Measurements from ENCODE around the gene DNAH6. TPM values are rescaled to one million over a fixed set of nuclear protein-coding genes. Genes with fewer than 3 reads are reported as not detected.
A peak's percentile ranks its signal among the peaks of the same experiment; 100 is the strongest.

DNAH6 gene
- total RNA-seq, 2 experiments from 2014 or later: 0.60 to 1.00 TPM

GRCh38 chr2:84643991-84644390, 127.7 kb downstream of the DNAH6 start:
- Mint-ChIP-seq H3K36me3 (ENCODE audit: low read depth) (peaks cover 30% of the 10 kb centered on the region), H3K4me3 (no peak overlapping the region), H3K27ac (no peak overlapping the region), H3K4me1 (peaks cover 28% of the 10 kb centered on the region), H3K9me3 (peaks cover 25% of the 10 kb centered on the region), H3K27me3 (no peaks in the 10 kb centered on the region)
- ChIA-PET POLR2A (no interaction called here), CTCF (interaction anchor here (0.6 kb wide), 1 partner anchor 83 kb away, joined by 3 read pairs; no protein-coding TSS in a partner anchor)
- DNase-seq: no peak

GRCh38 chr2:84646514-84646913, 130.2 kb downstream of the DNAH6 start:
- Mint-ChIP-seq H3K27me3 (no peaks in the 10 kb centered on the region), H3K4me1 (peaks cover 52% of the 10 kb centered on the region), H3K9me3 (peaks cover 36% of the 10 kb centered on the region), H3K4me3 (no peak overlapping the region), H3K27ac (no peak overlapping the region), H3K36me3 (ENCODE audit: low read depth) (peaks cover 37% of the 10 kb centered on the region)
- ChIA-PET POLR2A (no interaction called here), CTCF (interaction anchor here (0.6 to 1.2 kb wide), 3 partner anchors 29 to 234 kb away, joined by 3 read pairs; no protein-coding TSS in a partner anchor)
- no peak for DNase-seq

- H3K4me3 Mint-ChIP-seq: no peak overlapping the region
- H3K9me3 Mint-ChIP-seq: peaks cover 36% of the 10 kb centered on the region
- POLR2A ChIA-PET: interaction anchor here (0.6 kb wide), 1 partner anchor 43 kb away, joined by 4 read pairs; no protein-coding TSS in a partner anchor
- DNase-seq: no peak
- H3K36me3 Mint-ChIP-seq (ENCODE audit: low read depth): peaks cover 36% of the 10 kb centered on the region
- no peaks in the 10 kb centered on the region for H3K27me3 Mint-ChIP-seq
- no peak overlapping the region for H3K27ac Mint-ChIP-seq
- peaks cover 58% of the 10 kb centered on the region for H3K4me1 Mint-ChIP-seq
- CTCF ChIA-PET: interaction anchor here (0.6 kb wide), 1 partner anchor 28 kb away, joined by 3 read pairs; no protein-coding TSS in a partner anchor
Observed at GRCh38 chr2:84647267-84647666, 131.0 kb downstream of the DNAH6 start.

GRCh38 chr2:84649058-84649457, 132.8 kb downstream of the DNAH6 start:
- Mint-ChIP-seq H3K36me3 (ENCODE audit: low read depth) (peaks cover 42% of the 10 kb centered on the region), H3K4me1 (peaks cover 74% of the 10 kb centered on the region), H3K27me3 (no peaks in the 10 kb centered on the region), H3K27ac (peak overlapping the region; percentile 73), H3K4me3 (no peak overlapping the region), H3K9me3 (peaks cover 34% of the 10 kb centered on the region)
- ChIA-PET CTCF (no interaction called here), POLR2A (no interaction called here)
- DNase-seq: no peak

- Mint-ChIP-seq H3K36me3 (ENCODE audit: low read depth) (peaks cover 43% of the 10 kb centered on the region), H3K4me3 (no peak overlapping the region), H3K9me3 (peaks cover 36% of the 10 kb centered on the region), H3K27me3 (no peaks in the 10 kb centered on the region), H3K4me1 (peaks cover 79% of the 10 kb centered on the region), H3K27ac (peak overlapping the region; percentile 73)
- no peak for DNase-seq
- ChIA-PET POLR2A (no interaction called here), CTCF (interaction anchor here (0.7 kb wide), 1 partner anchor 521 kb away, joined by 6 read pairs; no protein-coding TSS in a partner anchor)
Observed at GRCh38 chr2:84649487-84650142, 133.3 kb downstream of the DNAH6 start.

DNA sequence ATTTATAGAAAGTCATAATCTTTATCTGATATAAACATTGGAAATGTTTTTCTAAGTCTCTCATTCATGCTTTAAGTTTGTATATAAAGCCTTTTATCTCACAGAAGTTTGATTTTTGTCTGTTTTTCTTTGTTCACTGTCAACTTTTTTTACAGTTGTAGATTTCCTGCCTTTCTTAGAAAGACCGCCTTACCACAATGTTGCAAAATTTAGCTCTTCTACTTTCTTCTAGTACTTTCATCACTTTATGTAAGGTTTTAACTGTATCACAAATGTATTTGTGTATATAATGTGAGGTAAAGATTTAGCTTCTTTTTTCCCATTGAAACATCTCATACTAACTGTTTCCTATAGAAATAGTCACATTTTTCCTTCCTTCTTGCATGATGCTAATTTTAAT, 136.1 kb downstream of the DNAH6 start:
- Mint-ChIP-seq H3K4me3 (peak overlapping the region; percentile 42), H3K27me3 (no peaks in the 10 kb centered on the region), H3K36me3 (ENCODE audit: low read depth) (peaks cover 40% of the 10 kb centered on the region), H3K4me1 (peaks cover 76% of the 10 kb centered on the region), H3K9me3 (peaks cover 42% of the 10 kb centered on the region), H3K27ac (peak overlapping the region; percentile 50)
- ChIA-PET POLR2A (no interaction called here), CTCF (no interaction called here)
- DNase-seq: no peak

GRCh38 chr2:84653302-84653701, 137.0 kb downstream of the DNAH6 start:
- POLR2A ChIA-PET: no interaction called here
- H3K4me1 Mint-ChIP-seq: peaks cover 67% of the 10 kb centered on the region
- no peaks in the 10 kb centered on the region for H3K27me3 Mint-ChIP-seq
- no peak overlapping the region for H3K4me3 Mint-ChIP-seq
- DNase-seq: no peak
- CTCF ChIA-PET: no interaction called here
- no peak overlapping the region for H3K27ac Mint-ChIP-seq
- H3K9me3 Mint-ChIP-seq: peaks cover 44% of the 10 kb centered on the region
- H3K36me3 Mint-ChIP-seq (ENCODE audit: low read depth): peaks cover 37% of the 10 kb centered on the region

GRCh38 chr2:84654414-84654813, 138.1 kb downstream of the DNAH6 start:
- H3K27me3 Mint-ChIP-seq: no peaks in the 10 kb centered on the region
- CTCF ChIA-PET: no interaction called here
- H3K27ac Mint-ChIP-seq: no peak overlapping the region
- no peak overlapping the region for H3K4me3 Mint-ChIP-seq
- DNase-seq: no peak
- peaks cover 57% of the 10 kb centered on the region for H3K4me1 Mint-ChIP-seq
- H3K9me3 Mint-ChIP-seq: peaks cover 39% of the 10 kb centered on the region
- peaks cover 36% of the 10 kb centered on the region for H3K36me3 Mint-ChIP-seq (ENCODE audit: low read depth)
- POLR2A ChIA-PET: interaction anchor here (0.6 kb wide), 1 partner anchor 178 kb away, joined by 3 read pairs; no protein-coding TSS in a partner anchor

DNA sequence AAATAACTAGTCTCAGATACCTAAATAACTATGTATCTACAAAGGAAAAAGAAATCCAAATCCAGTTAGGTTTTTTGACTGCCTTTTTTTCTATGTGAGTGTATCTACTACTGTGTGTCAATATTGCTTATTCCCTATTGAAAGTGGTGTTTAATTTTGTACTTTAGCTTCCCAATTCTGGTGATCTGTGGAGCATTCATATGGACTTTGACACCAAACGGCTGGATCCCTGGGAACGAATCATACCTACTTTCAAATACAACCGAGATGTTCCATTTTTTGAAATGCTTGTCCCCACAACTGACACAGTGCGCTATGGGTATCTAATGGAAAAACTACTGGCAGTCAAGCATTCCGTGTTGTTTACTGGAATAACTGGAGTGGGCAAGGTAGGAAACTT, 152.8 kb downstream of the DNAH6 start:
- peaks cover 6% of the 10 kb centered on the region for H3K9me3 Mint-ChIP-seq
- peaks cover 3% of the 10 kb centered on the region for H3K27me3 Mint-ChIP-seq
- no peak overlapping the region for H3K27ac Mint-ChIP-seq
- H3K4me1 Mint-ChIP-seq: peaks cover 6% of the 10 kb centered on the region
- no peak overlapping the region for H3K4me3 Mint-ChIP-seq
- ChIA-PET CTCF (no interaction called here), POLR2A (no interaction called here)
- no peak for DNase-seq
- H3K36me3 Mint-ChIP-seq (ENCODE audit: low read depth): peaks cover 2% of the 10 kb centered on the region

DNA sequence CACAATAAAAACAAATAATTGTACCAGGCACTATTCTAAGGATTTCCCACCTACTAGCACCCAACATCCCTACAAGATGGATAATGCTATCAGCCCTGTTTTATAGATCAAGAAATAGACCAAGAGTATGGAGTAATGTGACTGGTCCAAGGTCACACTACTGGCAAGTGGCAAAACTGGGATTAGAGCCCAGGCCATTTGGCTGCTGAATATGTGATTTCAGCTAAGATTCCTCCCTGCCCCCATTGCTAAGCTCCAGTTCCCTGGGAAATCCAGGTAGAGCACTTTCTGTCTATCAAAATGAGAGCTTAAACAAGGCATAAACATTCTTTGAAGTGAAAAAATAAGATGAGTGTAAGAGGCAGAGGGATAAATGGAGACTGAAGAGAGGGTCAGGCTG, 157.8 kb downstream of the DNAH6 start:
- Mint-ChIP-seq H3K4me3 (no peak overlapping the region), H3K4me1 (peaks cover 14% of the 10 kb centered on the region), H3K36me3 (ENCODE audit: low read depth) (no peaks in the 10 kb centered on the region), H3K9me3 (no peaks in the 10 kb centered on the region), H3K27ac (no peak overlapping the region), H3K27me3 (no peaks in the 10 kb centered on the region)
- ChIA-PET CTCF (interaction anchor here (1.8 kb wide), 1 partner anchor 10 kb away, joined by 4 read pairs; no protein-coding TSS in a partner anchor), POLR2A (no interaction called here)
- no peak for DNase-seq

DNA sequence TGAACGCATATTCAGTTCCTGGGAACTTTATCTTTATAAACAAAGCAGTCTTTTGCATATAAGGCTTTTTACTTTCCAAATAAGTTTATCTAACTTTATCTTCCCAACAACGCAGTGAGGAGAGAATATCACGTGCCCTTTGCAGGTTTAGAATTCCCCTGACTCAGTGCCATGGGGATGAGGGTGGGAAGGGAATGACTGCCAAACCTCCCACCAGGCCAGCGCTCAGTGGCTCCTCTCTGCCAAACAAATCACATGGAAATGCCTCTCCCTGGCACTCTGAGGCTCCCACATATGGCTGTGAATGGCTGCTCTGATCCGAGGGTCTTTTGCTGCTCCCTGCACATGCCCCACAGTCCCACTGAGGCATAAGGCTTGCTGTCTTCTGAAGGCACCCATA, 158.3 kb downstream of the DNAH6 start:
- Mint-ChIP-seq H3K4me3 (no peak overlapping the region), H3K9me3 (no peaks in the 10 kb centered on the region), H3K36me3 (ENCODE audit: low read depth) (no peaks in the 10 kb centered on the region), H3K27ac (no peak overlapping the region), H3K4me1 (peaks cover 14% of the 10 kb centered on the region), H3K27me3 (no peaks in the 10 kb centered on the region)
- CTCF ChIA-PET: interaction anchor here (1.5 to 1.8 kb wide), 2 partner anchors 10 to 31 kb away, joined by 3 to 4 read pairs; no protein-coding TSS in a partner anchor
- POLR2A ChIA-PET: no interaction called here
- DNase-seq: no peak

- no peak for DNase-seq
- CTCF ChIA-PET: interaction anchor here (0.6 kb wide), 1 partner anchor 440 kb away, joined by 3 read pairs; no protein-coding TSS in a partner anchor
- H3K27ac Mint-ChIP-seq: no peak overlapping the region
- no peaks in the 10 kb centered on the region for H3K27me3 Mint-ChIP-seq
- no peak overlapping the region for H3K4me3 Mint-ChIP-seq
- H3K4me1 Mint-ChIP-seq: peaks cover 14% of the 10 kb centered on the region
- POLR2A ChIA-PET: no interaction called here
- no peaks in the 10 kb centered on the region for H3K9me3 Mint-ChIP-seq
- no peaks in the 10 kb centered on the region for H3K36me3 Mint-ChIP-seq (ENCODE audit: low read depth)
Observed at GRCh38 chr2:84676295-84676694, 160.0 kb downstream of the DNAH6 start.

- peak; percentile 18 for DNase-seq
Observed at GRCh38 chr2:84678214-84678613, 161.9 kb downstream of the DNAH6 start.

More at GRCh38 chr2:84678214-84678613, 161.9 kb downstream of the DNAH6 start:
- no peaks in the 10 kb centered on the region for H3K27me3 Mint-ChIP-seq
- POLR2A ChIA-PET: no interaction called here
- CTCF ChIA-PET: interaction anchor here (0.6 kb wide), 1 partner anchor 127 kb away, joined by 4 read pairs; no protein-coding TSS in a partner anchor
- no peak overlapping the region for H3K4me3 Mint-ChIP-seq
- no peak overlapping the region for H3K27ac Mint-ChIP-seq
- no peaks in the 10 kb centered on the region for H3K36me3 Mint-ChIP-seq (ENCODE audit: low read depth)
- peaks cover 3% of the 10 kb centered on the region for H3K9me3 Mint-ChIP-seq
- peaks cover 14% of the 10 kb centered on the region for H3K4me1 Mint-ChIP-seq
